CD14-positive monocyte (primary cell): Measurements from ENCODE around the gene AKR1C4. TPM values are rescaled to one million over a fixed set of nuclear protein-coding genes. Genes with fewer than 3 reads are reported as not detected.

Experiments used
- DNase-seq, 3 donors: peaks; one replicate each; pipeline ENCODE4 v3.0.0-alpha.2; 2011 to 2022
- H2AFZ ChIP-seq: 2 replicates; pipeline ENCODE4 v1.6.0; 2012; ENCODE audit warnings: mild to moderate bottlenecking, low read depth, low read length, inconsistent platforms; ENCODE audit not compliant: insufficient read depth, poor library complexity, severe bottlenecking
- H3K27ac ChIP-seq, 2 donors: 1 replicate in 1 of 2; 2 replicates in 1 of 2; pipeline ENCODE4 v1.5.1; 2012 to 2013; ENCODE audit warnings: low read length in 2 of 2, control low read depth in 1 of 2, inconsistent platforms in 1 of 2, low read depth in 1 of 2, mild to moderate bottlenecking in 1 of 2
- H3K27me3 ChIP-seq, 2 donors: one replicate each; pipeline versions ENCODE4 v1.6.0 to v1.6.1; 2011 to 2013; ENCODE audit warnings: low read length in 2 of 2; ENCODE audit not compliant: control insufficient read depth in 2 of 2, insufficient read depth in 2 of 2
- H3K36me3 ChIP-seq, 2 donors: replicated peaks in 1 of 2; 1 replicate in 1 of 2; 2 replicates in 1 of 2; pipeline versions ENCODE4 v1.5.1 to v1.6.1; 2012 to 2013; ENCODE audit warnings: low read length in 2 of 2, control low read depth in 1 of 2, inconsistent platforms in 1 of 2, mild to moderate bottlenecking in 1 of 2; ENCODE audit not compliant: insufficient read depth in 2 of 2, control insufficient read depth in 1 of 2
- H3K4me1 ChIP-seq, 2 donors: 1 replicate in 1 of 2; 2 replicates in 1 of 2; pipeline versions ENCODE4 v1.5.1 to v1.6.1; 2012 to 2013; ENCODE audit warnings: low read length in 2 of 2, control low read depth in 1 of 2, inconsistent platforms in 1 of 2, mild to moderate bottlenecking in 1 of 2, moderate library complexity in 1 of 2; ENCODE audit not compliant: insufficient read depth in 2 of 2, control insufficient read depth in 1 of 2
- H3K4me2 ChIP-seq: replicated peaks from 2 replicates; pipeline ENCODE3; 2012; ENCODE audit warnings: low read length, moderate library complexity, mild to moderate bottlenecking; ENCODE audit not compliant: poor library complexity, severe bottlenecking; ENCODE audit errors: extremely low read depth
- H3K4me3 ChIP-seq, 3 experiments: fragments of 200-600 bp in 1 of 3; sonication (generic) in 1 of 3; replicated peaks in 1 of 3; 1 replicate in 2 of 3; 2 replicates in 1 of 3; pipeline ENCODE4 v1.5.1; 2011 to 2013; ENCODE audit warnings: low read length in 3 of 3, mild to moderate bottlenecking in 3 of 3, control low read depth in 2 of 3, low read depth in 2 of 3, inconsistent platforms in 1 of 3, moderate library complexity in 1 of 3
- H3K79me2 ChIP-seq: 2 replicates; pipeline ENCODE4 v1.6.0; 2012; ENCODE audit warnings: mild to moderate bottlenecking, control low read depth, inconsistent platforms, low read length, moderate library complexity; ENCODE audit not compliant: insufficient read depth
- H3K9ac ChIP-seq: 2 replicates; pipeline ENCODE4 v1.6.0; 2017; ENCODE audit warnings: low read length, mild to moderate bottlenecking; ENCODE audit not compliant: insufficient read depth, poor library complexity, severe bottlenecking
- H3K9me3 ChIP-seq, 2 donors: replicated peaks in 1 of 2; 1 replicate in 1 of 2; 2 replicates in 1 of 2; pipeline versions ENCODE4 v1.5.1 to v1.6.1; 2012 to 2013; ENCODE audit warnings: low read length in 2 of 2, control low read depth in 1 of 2; ENCODE audit not compliant: control insufficient read depth in 1 of 2, insufficient read depth in 1 of 2
- H4K20me1 ChIP-seq: 2 replicates; pipeline ENCODE4 v1.6.0; 2012; ENCODE audit warnings: mild to moderate bottlenecking, low read length, control low read depth, moderate library complexity; ENCODE audit not compliant: insufficient read depth
- H3K27ac Mint-ChIP-seq, 7 donors: one replicate each; pipeline ENCODE4 v1.8.0; 2020; ENCODE audit warnings: mild to moderate bottlenecking in 7 of 7, mixed read lengths in 7 of 7, moderate library complexity in 6 of 7, inconsistent platforms in 2 of 7
- H3K27me3 Mint-ChIP-seq, 3 donors: one replicate each; pipeline ENCODE4 v1.8.0; 2021 to 2022; ENCODE audit warnings: low read depth in 3 of 3, mild to moderate bottlenecking in 3 of 3, mixed read lengths in 3 of 3, moderate library complexity in 3 of 3, inconsistent platforms in 1 of 3
- H3K36me3 Mint-ChIP-seq, 2 donors: one replicate each; pipeline ENCODE4 v1.8.0; 2020; ENCODE audit warnings: mixed read lengths in 2 of 2, inconsistent platforms in 1 of 2, mild to moderate bottlenecking in 1 of 2
- H3K4me1 Mint-ChIP-seq: one replicate; pipeline ENCODE4 v1.8.0; 2020; ENCODE audit warnings: mild to moderate bottlenecking, mixed read lengths
- H3K4me3 Mint-ChIP-seq, 2 donors: one replicate each; pipeline ENCODE4 v1.8.0; 2020; ENCODE audit warnings: mild to moderate bottlenecking in 2 of 2, mixed read lengths in 2 of 2, moderate library complexity in 1 of 2
- H3K9me3 Mint-ChIP-seq, 7 donors: one replicate each; pipeline ENCODE4 v1.8.0; 2020 to 2022; ENCODE audit warnings: mixed read lengths in 7 of 7, mild to moderate bottlenecking in 6 of 7, moderate library complexity in 6 of 7, inconsistent platforms in 2 of 7
- WGBS: methylation state at CpG from one replicate; pipeline ENCODE4 v1.1.5; 2013; ENCODE audit warnings: missing lambda C conversion rate; ENCODE audit not compliant: insufficient coverage; 5-methylcytosine and 5-hydroxymethylcytosine counted together
- intact Hi-C, 2 donors: fragments of 100-400 bp; cut with micrococcal nuclease; formaldehyde crosslinking; loops; one replicate each; pipeline versions ENCODE4 v1.15.0 to v1.15.1; 2023
- polyA minus RNA-seq: library from RNA; depleted of rRNA, polyadenylated mRNA; stranded (reverse); fragments of >200 nt; gene quantifications from 2 replicates; pipeline ENCODE4 v1.2.3, GENCODE V29; 2012
- polyA plus RNA-seq, 3 donors: library from polyadenylated mRNA; depleted of rRNA in 1 of 3; unstranded in 2 of 3; stranded (reverse) in 1 of 3; fragments of 300-500 nt in 2 of 3; fragments of >200 nt in 1 of 3; fragmentation: Illumina TruSeq in 2 of 3; gene quantifications; 1 replicate in 2 of 3; 2 replicates in 1 of 3; pipeline ENCODE4 v1.2.3, GENCODE V29; 2012 to 2021
- total RNA-seq, 12 experiments: library from RNA in 1 of 12; stranded (reverse) in 1 of 12; fragments of 120-200 nt in 1 of 12; gene quantifications; one replicate each; pipeline ENCODE4 v1.2.4 and lab custom pipeline; 2013 to 2026; ENCODE audit warnings: mixed read lengths in 6 of 12, inconsistent platforms in 1 of 12
- TF ChIP-seq, protein P1 (sequence below): fragments of 200-600 bp; IDR thresholded peaks from one replicate; pipeline ENCODE4 v1.8.0; 2022; ENCODE audit warnings: antibody characterized with exemption, mild to moderate bottlenecking

The AKR1C4 gene
- not detected for total RNA-seq (2013)
- not detected for polyA plus RNA-seq
- polyA minus RNA-seq: not detected in 2 replicates
- total RNA-seq (lab: John Stamatoyannopoulos, UW): 0 to 0.90 (median 0) reads per million in 11 experiments

DNA sequence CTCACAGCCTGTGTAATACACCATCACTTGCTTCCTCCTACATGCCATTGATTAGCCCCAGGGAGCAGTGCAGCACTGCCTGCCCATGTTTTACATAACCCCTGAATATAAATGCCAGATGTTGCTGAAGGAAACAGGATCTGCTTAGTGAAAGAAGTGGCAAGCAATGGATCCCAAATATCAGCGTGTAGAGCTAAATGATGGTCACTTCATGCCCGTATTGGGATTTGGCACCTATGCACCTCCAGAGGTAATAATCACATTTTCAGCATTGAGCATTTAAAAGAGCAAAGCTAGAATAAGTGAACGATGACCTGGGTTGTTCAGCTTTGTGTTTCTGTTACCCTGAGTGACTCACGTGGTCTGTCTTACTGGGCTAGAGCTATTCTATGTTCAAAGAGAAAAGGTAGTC lies at the start of gene AKR1C4:
TSS of gene AKR1C4 (plus strand) at position 136 of the 412 bp plus-strand sequence. CDS start at position 167, 31 bp downstream.
- Histone ChIP-seq H2AFZ (no peak within 1 kb of the TSS), H3K4me3 (no peak within 1 kb of the TSS), H3K9ac (no peak within 1 kb of the TSS), H3K4me1 (no peaks in the 10 kb centered on the region), H4K20me1 (no peaks in the 10 kb centered on the region), H3K27me3 (no peaks in the 10 kb centered on the region), H3K36me3 (no peaks in the 10 kb centered on the region), H3K9me3 (peaks cover 0 to 10% of the 10 kb centered on the region in 2 donors), H3K79me2 (no peaks in the 10 kb centered on the region), H3K4me2 (no peak within 1 kb of the TSS), H3K27ac (no peak within 1 kb of the TSS)
- Mint-ChIP-seq H3K4me1 (no peaks in the 10 kb centered on the region), H3K4me3 (no peak within 1 kb of the TSS), H3K9me3 (peaks cover 0 to 12% (median 6%) of the 10 kb centered on the region in 7 donors), H3K36me3 (no peaks in the 10 kb centered on the region), H3K27me3 (no peaks in the 10 kb centered on the region), H3K27ac (peak within 1 kb of the TSS in 1 of 7 donors; percentile 13)
- intact Hi-C loops: no loop called here
- TF ChIP-seq, protein P1, sequence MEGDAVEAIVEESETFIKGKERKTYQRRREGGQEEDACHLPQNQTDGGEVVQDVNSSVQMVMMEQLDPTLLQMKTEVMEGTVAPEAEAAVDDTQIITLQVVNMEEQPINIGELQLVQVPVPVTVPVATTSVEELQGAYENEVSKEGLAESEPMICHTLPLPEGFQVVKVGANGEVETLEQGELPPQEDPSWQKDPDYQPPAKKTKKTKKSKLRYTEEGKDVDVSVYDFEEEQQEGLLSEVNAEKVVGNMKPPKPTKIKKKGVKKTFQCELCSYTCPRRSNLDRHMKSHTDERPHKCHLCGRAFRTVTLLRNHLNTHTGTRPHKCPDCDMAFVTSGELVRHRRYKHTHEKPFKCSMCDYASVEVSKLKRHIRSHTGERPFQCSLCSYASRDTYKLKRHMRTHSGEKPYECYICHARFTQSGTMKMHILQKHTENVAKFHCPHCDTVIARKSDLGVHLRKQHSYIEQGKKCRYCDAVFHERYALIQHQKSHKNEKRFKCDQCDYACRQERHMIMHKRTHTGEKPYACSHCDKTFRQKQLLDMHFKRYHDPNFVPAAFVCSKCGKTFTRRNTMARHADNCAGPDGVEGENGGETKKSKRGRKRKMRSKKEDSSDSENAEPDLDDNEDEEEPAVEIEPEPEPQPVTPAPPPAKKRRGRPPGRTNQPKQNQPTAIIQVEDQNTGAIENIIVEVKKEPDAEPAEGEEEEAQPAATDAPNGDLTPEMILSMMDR: no peak
- 97% methylated on average over 3 of the region's 4 CpGs for WGBS
- DNase-seq: no peak

DNA sequence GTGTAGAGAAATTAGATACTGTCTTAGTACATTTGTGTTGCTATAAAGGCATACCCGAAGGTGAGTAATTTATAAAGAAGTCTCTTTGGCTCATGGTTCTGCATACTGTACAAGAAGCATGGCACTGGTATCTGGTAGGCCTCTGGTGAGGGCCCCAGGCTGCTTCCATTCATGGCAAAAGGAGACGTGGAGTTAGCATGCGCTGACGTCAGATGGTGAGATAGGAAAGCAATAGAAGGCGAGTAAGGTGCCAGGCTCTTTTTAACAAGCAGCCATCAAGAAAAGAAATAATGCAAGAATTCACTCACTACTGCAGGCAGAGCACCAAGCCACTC lies 49.8 kb upstream of the AKR1C4 start:
- 89% methylated on average over 1 of the region's 5 CpGs for WGBS
- Mint-ChIP-seq H3K4me3 (no peak overlapping the region), H3K27me3 (peaks cover 0 to 2% (median 0%) of the 10 kb centered on the region in 3 donors), H3K4me1 (no peaks in the 10 kb centered on the region), H3K36me3 (no peaks in the 10 kb centered on the region), H3K9me3 (peaks cover 7 to 18% (median 11%) of the 10 kb centered on the region in 7 donors), H3K27ac (no peak overlapping the region)
- H3K4me1 ChIP-seq: no peaks in the 10 kb centered on the region
- no peak overlapping the region for H3K9ac ChIP-seq
- no peak for DNase-seq
- H2AFZ ChIP-seq: no peak overlapping the region
- H3K79me2 ChIP-seq: no peaks in the 10 kb centered on the region
- H3K9me3 ChIP-seq: peaks cover 8 to 9% of the 10 kb centered on the region in 2 donors
- no peak overlapping the region for H3K27ac ChIP-seq
- no peaks in the 10 kb centered on the region for H3K27me3 ChIP-seq
- TF ChIP-seq, protein P1: no peak
- no peak overlapping the region for H3K4me3 ChIP-seq
- intact Hi-C loops: no loop called here
- no peaks in the 10 kb centered on the region for H4K20me1 ChIP-seq
- no peak overlapping the region for H3K4me2 ChIP-seq
- no peaks in the 10 kb centered on the region for H3K36me3 ChIP-seq
